Neural cell (in vitro differentiated cells): ENCODE results near the gene HNRNPUL1.

Experiments used
- CTCF ChIP-seq: fragments of 450-650 bp; IDR thresholded peaks from 2 replicates; pipeline ENCODE4 v1.5.1; 2014; ENCODE audit warnings: antibody characterized with exemption, mild to moderate bottlenecking, moderate library complexity; ENCODE audit not compliant: poor library complexity, severe bottlenecking
- EP300 ChIP-seq: fragments of 450-650 bp; conservative IDR thresholded peaks from 2 replicates; pipeline ENCODE4 v1.6.1; 2014; ENCODE audit warnings: antibody characterized with exemption, mild to moderate bottlenecking, moderate library complexity; ENCODE audit not compliant: poor library complexity, severe bottlenecking
- EZH2 ChIP-seq: fragments of 200-600, 300-800 bp; shearing (Covaris generic), sonication (generic); IDR thresholded peaks from 2 replicates; pipeline ENCODE4 v1.6.1; 2014; ENCODE audit warnings: antibody characterized with exemption, low read length, borderline replicate concordance, mild to moderate bottlenecking; ENCODE audit not compliant: insufficient read depth, poor library complexity, severe bottlenecking
- POLR2AphosphoS5 ChIP-seq: IDR thresholded peaks from 2 replicates; pipeline ENCODE4 v1.6.1; 2012
- SMC3 ChIP-seq: fragments of 450-650 bp; conservative IDR thresholded peaks from 2 replicates; pipeline ENCODE4 v1.6.1; 2014; ENCODE audit warnings: antibody characterized with exemption, mild to moderate bottlenecking, moderate library complexity; ENCODE audit not compliant: poor library complexity
- TAF1 ChIP-seq: IDR thresholded peaks from 2 replicates; pipeline ENCODE4 v1.6.1; 2012; ENCODE audit warnings: low read depth

DNA sequence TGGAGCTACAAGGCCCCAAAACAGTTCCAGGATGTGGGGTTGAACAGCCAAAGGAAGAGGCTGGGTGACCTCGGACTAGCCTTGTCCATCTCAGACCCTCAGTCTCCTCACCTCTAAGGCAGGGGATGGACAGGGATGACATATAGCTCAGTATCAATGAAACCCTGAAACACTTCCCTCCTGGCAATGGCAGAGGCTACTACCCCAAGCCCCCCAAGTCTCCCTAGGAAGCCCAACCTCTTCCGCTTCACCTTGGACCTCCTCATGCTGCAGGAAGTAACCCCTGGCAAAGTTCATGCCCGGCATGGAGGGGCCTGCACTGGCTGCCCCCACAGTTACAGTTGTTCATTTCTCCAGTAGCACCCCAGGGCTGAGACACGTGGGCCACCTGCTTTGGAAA lies 56.4 kb downstream of the HNRNPUL1 start:
- TF ChIP-seq EZH2 (no peak), CTCF (no peak), EP300 (no peak), POLR2AphosphoS5 (no peak), TAF1 (no peak), SMC3 (no peak)
